ENCODE data around the gene KANK2. TPM values are rescaled to one million over a fixed set of nuclear protein-coding genes. Genes with fewer than 3 reads are reported as not detected.

Gene KANK2
- total RNA-seq, 2 donors from 2014 or later: 74.2 to 87.7 TPM

DNA sequence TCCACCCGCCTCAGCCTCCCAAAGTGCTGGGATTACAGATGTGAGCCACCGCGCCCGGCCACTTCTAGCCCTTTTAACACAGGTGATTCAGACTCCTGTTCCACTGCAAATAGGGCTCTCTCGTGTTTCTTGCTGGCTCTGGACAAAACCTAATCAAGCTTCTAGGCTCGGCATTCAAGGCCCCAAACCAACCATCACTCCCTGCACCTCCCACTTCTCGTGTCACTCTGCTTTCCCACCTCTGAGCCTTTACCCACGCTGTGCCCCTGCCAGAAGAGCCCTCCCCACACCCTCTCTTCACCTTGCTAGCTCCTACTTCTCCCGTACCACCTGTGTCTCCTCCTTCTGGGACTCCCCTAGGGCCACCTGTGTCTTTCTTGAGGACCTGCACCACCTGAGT lies 19.8 kb downstream of the KANK2 start:
- Mint-ChIP-seq H3K9me3 (no peaks in the 10 kb centered on the region), H3K4me1 (no peaks in the 10 kb centered on the region), H3K4me3 (no peak overlapping the region), H3K36me3 (ENCODE audit: low read depth) (peaks cover 59% of the 10 kb centered on the region), H3K27ac (no peak overlapping the region), H3K27me3 (ENCODE audit: insufficient read depth) (no peaks in the 10 kb centered on the region)
- H3K9me3 ChIP-seq (ENCODE audit: control insufficient read depth, low read length): no peaks in the 10 kb centered on the region
- WGBS, 2 experiments (ENCODE audit: insufficient coverage in 1 of 2, insufficient read length in 1 of 2): 90 to 94% methylated on average over 9 of the region's 9 CpGs
- TF ChIP-seq, protein P1, sequence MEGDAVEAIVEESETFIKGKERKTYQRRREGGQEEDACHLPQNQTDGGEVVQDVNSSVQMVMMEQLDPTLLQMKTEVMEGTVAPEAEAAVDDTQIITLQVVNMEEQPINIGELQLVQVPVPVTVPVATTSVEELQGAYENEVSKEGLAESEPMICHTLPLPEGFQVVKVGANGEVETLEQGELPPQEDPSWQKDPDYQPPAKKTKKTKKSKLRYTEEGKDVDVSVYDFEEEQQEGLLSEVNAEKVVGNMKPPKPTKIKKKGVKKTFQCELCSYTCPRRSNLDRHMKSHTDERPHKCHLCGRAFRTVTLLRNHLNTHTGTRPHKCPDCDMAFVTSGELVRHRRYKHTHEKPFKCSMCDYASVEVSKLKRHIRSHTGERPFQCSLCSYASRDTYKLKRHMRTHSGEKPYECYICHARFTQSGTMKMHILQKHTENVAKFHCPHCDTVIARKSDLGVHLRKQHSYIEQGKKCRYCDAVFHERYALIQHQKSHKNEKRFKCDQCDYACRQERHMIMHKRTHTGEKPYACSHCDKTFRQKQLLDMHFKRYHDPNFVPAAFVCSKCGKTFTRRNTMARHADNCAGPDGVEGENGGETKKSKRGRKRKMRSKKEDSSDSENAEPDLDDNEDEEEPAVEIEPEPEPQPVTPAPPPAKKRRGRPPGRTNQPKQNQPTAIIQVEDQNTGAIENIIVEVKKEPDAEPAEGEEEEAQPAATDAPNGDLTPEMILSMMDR (conservative IDR thresholded peaks at IDR 0.05): no peak
- no peak overlapping the region for H3K27ac ChIP-seq (ENCODE audit: low read depth, low read length)
- no peak overlapping the region for H3K9ac ChIP-seq (ENCODE audit: extremely low read depth, low read length, poor library complexity, severe bottlenecking)
- no peak overlapping the region for H3K4me3 ChIP-seq (ENCODE audit: low read length)
- no peaks in the 10 kb centered on the region for H3K4me1 ChIP-seq (ENCODE audit: control insufficient read depth, insufficient read depth, low read length)
- no peak for DNase-seq
- H3K27me3 ChIP-seq (ENCODE audit: control insufficient read depth, insufficient read depth, low read length, poor library complexity, severe bottlenecking): no peaks in the 10 kb centered on the region
- peaks cover 31% of the 10 kb centered on the region for H3K36me3 ChIP-seq (ENCODE audit: control insufficient read depth, insufficient read depth, low read length)

DNA sequence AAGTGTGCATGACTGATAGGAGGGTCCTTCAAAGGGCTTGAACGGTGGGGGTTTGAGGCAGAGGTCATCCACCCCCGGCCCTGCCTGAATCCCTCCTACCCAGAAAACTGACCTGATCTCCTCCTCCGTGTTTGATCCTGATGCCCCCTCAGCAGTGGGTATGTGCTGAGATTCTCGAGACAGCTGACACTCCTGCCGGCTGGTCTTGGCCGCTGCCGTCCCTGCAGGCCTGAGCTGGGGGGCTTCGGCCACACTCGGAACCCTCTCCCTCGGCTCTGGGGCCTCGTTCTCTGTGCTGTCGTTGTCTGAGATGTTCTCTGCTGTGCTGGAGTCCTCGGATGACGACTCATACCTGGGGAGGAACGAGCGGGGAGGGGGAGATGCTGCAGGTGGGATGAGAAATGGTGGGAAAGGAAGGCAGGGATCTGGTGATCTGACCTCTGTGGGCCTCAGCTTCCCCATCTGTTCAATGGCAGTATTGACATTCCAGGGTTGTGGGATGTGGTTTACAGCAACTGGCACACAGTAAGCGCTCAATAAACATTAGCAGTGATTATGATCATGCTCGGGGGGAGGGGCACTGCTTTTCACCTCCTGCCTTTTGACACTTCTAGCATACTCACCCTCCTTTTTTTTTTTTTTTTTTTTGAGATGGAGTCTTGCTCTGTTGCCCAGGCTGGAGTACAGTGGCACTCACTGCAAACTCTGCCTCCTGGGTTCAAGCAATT lies 20.7 kb downstream of the KANK2 start:
- Histone ChIP-seq H3K4me1 (ENCODE audit: control insufficient read depth, insufficient read depth, low read length) (no peaks in the 10 kb centered on the region), H3K36me3 (ENCODE audit: control insufficient read depth, insufficient read depth, low read length) (peaks cover 31% of the 10 kb centered on the region), H3K4me3 (ENCODE audit: low read length) (no peak overlapping the region), H3K9ac (ENCODE audit: extremely low read depth, low read length, poor library complexity, severe bottlenecking) (no peak overlapping the region), H3K27ac (ENCODE audit: low read depth, low read length) (no peak overlapping the region), H3K27me3 (ENCODE audit: control insufficient read depth, insufficient read depth, low read length, poor library complexity, severe bottlenecking) (no peaks in the 10 kb centered on the region), H3K9me3 (ENCODE audit: control insufficient read depth, low read length) (no peaks in the 10 kb centered on the region)
- DNase-seq: no peak
- H3K27me3 Mint-ChIP-seq (ENCODE audit: insufficient read depth): no peaks in the 10 kb centered on the region
- TF ChIP-seq, protein P1 (conservative IDR thresholded peaks at IDR 0.05): no peak
- no peaks in the 10 kb centered on the region for H3K9me3 Mint-ChIP-seq
- no peak overlapping the region for H3K4me3 Mint-ChIP-seq
- H3K27ac Mint-ChIP-seq: no peak overlapping the region
- H3K36me3 Mint-ChIP-seq (ENCODE audit: low read depth): peaks cover 59% of the 10 kb centered on the region
- no peaks in the 10 kb centered on the region for H3K4me1 Mint-ChIP-seq
- 94 to 96% methylated on average over 16 to 18 of the region's 18 CpGs for WGBS, 2 experiments (ENCODE audit: insufficient coverage in 1 of 2, insufficient read length in 1 of 2)

DNA sequence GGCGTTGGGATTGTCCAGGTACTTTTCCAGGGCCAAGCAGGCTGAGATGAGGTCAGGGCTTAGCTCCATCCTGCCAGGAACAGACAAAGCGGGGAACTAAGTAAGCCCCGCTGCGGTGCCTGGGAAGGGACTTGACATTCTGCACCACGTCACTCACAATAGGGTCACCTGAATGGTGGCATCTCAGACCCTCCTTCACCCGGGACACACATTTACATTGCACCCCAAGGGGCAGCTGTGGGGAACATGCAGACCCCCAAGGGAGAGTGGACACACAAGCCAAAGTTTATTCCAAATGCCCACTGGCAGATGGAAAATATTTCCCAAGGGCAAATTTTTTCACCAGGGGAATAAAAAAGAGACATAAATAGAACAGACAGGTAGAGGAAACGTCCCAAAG lies 21.4 kb downstream of the KANK2 start:
- 76 to 91% methylated on average over 5 to 7 of the region's 7 CpGs for WGBS, 2 experiments (ENCODE audit: insufficient coverage in 1 of 2, insufficient read length in 1 of 2)
- Mint-ChIP-seq H3K27me3 (ENCODE audit: insufficient read depth) (no peaks in the 10 kb centered on the region), H3K36me3 (ENCODE audit: low read depth) (peaks cover 54% of the 10 kb centered on the region), H3K4me1 (no peaks in the 10 kb centered on the region), H3K9me3 (no peaks in the 10 kb centered on the region), H3K27ac (no peak overlapping the region), H3K4me3 (no peak overlapping the region)
- no peak overlapping the region for H3K27ac ChIP-seq (ENCODE audit: low read depth, low read length)
- TF ChIP-seq, protein P1 (conservative IDR thresholded peaks at IDR 0.05): no peak
- no peaks in the 10 kb centered on the region for H3K27me3 ChIP-seq (ENCODE audit: control insufficient read depth, insufficient read depth, low read length, poor library complexity, severe bottlenecking)
- no peak overlapping the region for H3K4me3 ChIP-seq (ENCODE audit: low read length)
- H3K4me1 ChIP-seq (ENCODE audit: control insufficient read depth, insufficient read depth, low read length): no peaks in the 10 kb centered on the region
- no peak for DNase-seq
- H3K9me3 ChIP-seq (ENCODE audit: control insufficient read depth, low read length): no peaks in the 10 kb centered on the region
- H3K9ac ChIP-seq (ENCODE audit: extremely low read depth, low read length, poor library complexity, severe bottlenecking): no peak overlapping the region
- peaks cover 31% of the 10 kb centered on the region for H3K36me3 ChIP-seq (ENCODE audit: control insufficient read depth, insufficient read depth, low read length)
